ENCODE measurements around the gene PCDHGA7. TPM values are rescaled to one million over a fixed set of nuclear protein-coding genes. Genes with fewer than 3 reads are reported as not detected.

The PCDHGA7 gene
- total RNA-seq, 1 donor from 2014 or later, result 1.1 TPM

- no peaks in the 10 kb centered on the region for H3K27me3 ChIP-seq
- no peaks in the 10 kb centered on the region for H3K4me1 Mint-ChIP-seq
- no peaks in the 10 kb centered on the region for H3K36me3 ChIP-seq
- no peak overlapping the region for H3K27ac ChIP-seq
- peaks cover 13% of the 10 kb centered on the region for H3K9me3 ChIP-seq (ENCODE audit: low read depth)
- H3K4me1 ChIP-seq, result no peaks in the 10 kb centered on the region
- H3K4me2 ChIP-seq, result no peak overlapping the region
- H3K9ac ChIP-seq, result no peak overlapping the region
- no peaks in the 10 kb centered on the region for H3K79me2 ChIP-seq (ENCODE audit: low read depth)
- no peak overlapping the region for H3K27ac Mint-ChIP-seq
- peaks cover 4% of the 10 kb centered on the region for H3K36me3 Mint-ChIP-seq
- H2AFZ ChIP-seq (replicated peaks), result no peak overlapping the region
- no peak overlapping the region for H3K4me3 Mint-ChIP-seq
- no peaks in the 10 kb centered on the region for H3F3A ChIP-seq (ENCODE audit: low read depth)
- H4K20me1 ChIP-seq (ENCODE audit: low read depth), result no peaks in the 10 kb centered on the region
- TF ChIP-seq EZH2phosphoT487 (IDR thresholded peaks at IDR 0.05) (no peak), EZH2 (IDR thresholded peaks at IDR 0.05) (no peak)
- TF ChIP-seq, protein P1, sequence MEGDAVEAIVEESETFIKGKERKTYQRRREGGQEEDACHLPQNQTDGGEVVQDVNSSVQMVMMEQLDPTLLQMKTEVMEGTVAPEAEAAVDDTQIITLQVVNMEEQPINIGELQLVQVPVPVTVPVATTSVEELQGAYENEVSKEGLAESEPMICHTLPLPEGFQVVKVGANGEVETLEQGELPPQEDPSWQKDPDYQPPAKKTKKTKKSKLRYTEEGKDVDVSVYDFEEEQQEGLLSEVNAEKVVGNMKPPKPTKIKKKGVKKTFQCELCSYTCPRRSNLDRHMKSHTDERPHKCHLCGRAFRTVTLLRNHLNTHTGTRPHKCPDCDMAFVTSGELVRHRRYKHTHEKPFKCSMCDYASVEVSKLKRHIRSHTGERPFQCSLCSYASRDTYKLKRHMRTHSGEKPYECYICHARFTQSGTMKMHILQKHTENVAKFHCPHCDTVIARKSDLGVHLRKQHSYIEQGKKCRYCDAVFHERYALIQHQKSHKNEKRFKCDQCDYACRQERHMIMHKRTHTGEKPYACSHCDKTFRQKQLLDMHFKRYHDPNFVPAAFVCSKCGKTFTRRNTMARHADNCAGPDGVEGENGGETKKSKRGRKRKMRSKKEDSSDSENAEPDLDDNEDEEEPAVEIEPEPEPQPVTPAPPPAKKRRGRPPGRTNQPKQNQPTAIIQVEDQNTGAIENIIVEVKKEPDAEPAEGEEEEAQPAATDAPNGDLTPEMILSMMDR (IDR thresholded peaks at IDR 0.05), result no peak
- no peak overlapping the region for H3K4me3 ChIP-seq
- peaks cover 69% of the 10 kb centered on the region for H3K9me3 Mint-ChIP-seq
- no peak for DNase-seq (ENCODE audit: low spot score)
- H3K27me3 Mint-ChIP-seq (ENCODE audit: insufficient read depth, low read depth), result peaks cover 4% of the 10 kb centered on the region
These were observed 19.8 kb upstream of the PCDHGA7 start for GRCh38 chr5:141362719-141363118.

DNA sequence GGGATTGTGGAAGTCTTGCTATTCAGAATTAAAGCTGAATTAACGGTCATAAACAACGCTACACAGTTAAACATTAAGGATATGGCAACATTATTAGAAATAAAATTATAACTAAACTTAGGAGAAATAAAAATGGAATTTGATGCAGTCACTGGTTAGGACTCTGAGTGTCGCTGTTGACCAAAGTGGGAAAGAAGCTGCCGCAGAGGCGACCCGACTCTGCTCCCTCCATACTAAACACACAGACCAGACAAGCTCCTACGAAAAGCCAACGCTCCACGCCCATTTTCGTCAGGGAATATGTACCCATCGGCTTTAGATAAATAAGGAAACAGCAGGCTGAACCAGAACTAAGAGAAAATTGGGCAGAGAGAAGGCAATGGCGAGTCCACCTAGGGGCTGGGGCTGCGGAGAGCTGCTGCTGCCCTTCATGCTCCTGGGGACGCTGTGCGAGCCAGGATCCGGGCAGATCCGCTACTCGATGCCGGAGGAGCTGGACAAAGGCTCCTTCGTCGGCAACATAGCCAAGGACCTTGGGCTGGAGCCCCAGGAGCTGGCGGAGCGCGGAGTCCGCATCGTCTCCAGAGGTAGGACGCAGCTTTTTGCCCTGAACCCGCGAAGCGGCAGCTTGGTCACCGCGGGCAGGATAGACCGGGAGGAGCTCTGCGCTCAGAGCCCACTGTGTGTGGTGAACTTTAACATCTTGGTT lies 18.4 kb upstream of the PCDHGA7 start, which contains the start of gene PCDHGA5:
Gene PCDHGA5 (plus strand): TSS at position 211 of the 709 bp plus-strand sequence. CDS start 169 bp downstream, at position 380.
- H3K4me2 ChIP-seq, result no peak within 1 kb of the TSS
- H3K27me3 ChIP-seq, result no peaks in the 10 kb centered on the region
- no peak within 1 kb of the TSS for H3K4me3 ChIP-seq
- no peaks in the 10 kb centered on the region for H4K20me1 ChIP-seq (ENCODE audit: low read depth)
- no peak within 1 kb of the TSS for H3K4me3 Mint-ChIP-seq
- H3K4me1 Mint-ChIP-seq, result no peaks in the 10 kb centered on the region
- H2AFZ ChIP-seq (replicated peaks), result no peak within 1 kb of the TSS
- no peaks in the 10 kb centered on the region for H3F3A ChIP-seq (ENCODE audit: low read depth)
- H3K27me3 Mint-ChIP-seq (ENCODE audit: insufficient read depth, low read depth), result peaks cover 4% of the 10 kb centered on the region
- peaks cover 13% of the 10 kb centered on the region for H3K9me3 ChIP-seq (ENCODE audit: low read depth)
- H3K79me2 ChIP-seq (ENCODE audit: low read depth), result no peaks in the 10 kb centered on the region
- peaks cover 4% of the 10 kb centered on the region for H3K36me3 Mint-ChIP-seq
- H3K9ac ChIP-seq, result no peak within 1 kb of the TSS
- no peak for DNase-seq (ENCODE audit: low spot score)
- H3K4me1 ChIP-seq, result no peaks in the 10 kb centered on the region
- no peak within 1 kb of the TSS for H3K27ac Mint-ChIP-seq
- TF ChIP-seq, protein P1 (IDR thresholded peaks at IDR 0.05), result no peak
- no peak for TF ChIP-seq EZH2 (IDR thresholded peaks at IDR 0.05)
- no peak for TF ChIP-seq EZH2phosphoT487 (IDR thresholded peaks at IDR 0.05)
- H3K9me3 Mint-ChIP-seq, result peaks cover 65% of the 10 kb centered on the region
- H3K36me3 ChIP-seq, result no peaks in the 10 kb centered on the region
- H3K27ac ChIP-seq, result no peak within 1 kb of the TSS

GRCh38 chr5:141366016-141366896 lies 16.3 kb upstream of the PCDHGA7 start:
- H3K4me1 ChIP-seq, result no peaks in the 10 kb centered on the region
- no peaks in the 10 kb centered on the region for H3K36me3 ChIP-seq
- no peak overlapping the region for H3K4me3 Mint-ChIP-seq
- no peak overlapping the region for H3K27ac ChIP-seq
- no peaks in the 10 kb centered on the region for H3K27me3 ChIP-seq
- no peak for TF ChIP-seq EZH2 (IDR thresholded peaks at IDR 0.05)
- TF ChIP-seq, protein P1 (IDR thresholded peaks at IDR 0.05), result no peak
- TF ChIP-seq EZH2phosphoT487 (IDR thresholded peaks at IDR 0.05), result no peak
- peaks cover 2% of the 10 kb centered on the region for H3K36me3 Mint-ChIP-seq
- H3K79me2 ChIP-seq (ENCODE audit: low read depth), result no peaks in the 10 kb centered on the region
- H2AFZ ChIP-seq (replicated peaks), result no peak overlapping the region
- no peak overlapping the region for H3K27ac Mint-ChIP-seq
- no peaks in the 10 kb centered on the region for H4K20me1 ChIP-seq (ENCODE audit: low read depth)
- H3F3A ChIP-seq (ENCODE audit: low read depth), result no peaks in the 10 kb centered on the region
- no peak overlapping the region for H3K4me2 ChIP-seq
- H3K4me3 ChIP-seq, result no peak overlapping the region
- H3K27me3 Mint-ChIP-seq (ENCODE audit: insufficient read depth, low read depth), result peaks cover 4% of the 10 kb centered on the region
- H3K9me3 Mint-ChIP-seq, result peaks cover 64% of the 10 kb centered on the region
- no peaks in the 10 kb centered on the region for H3K9me3 ChIP-seq (ENCODE audit: low read depth)
- DNase-seq (ENCODE audit: low spot score), result no peak
- H3K4me1 Mint-ChIP-seq, result no peaks in the 10 kb centered on the region
- H3K9ac ChIP-seq, result no peak overlapping the region
